GM18519 (cell line): ENCODE measurements around the gene LILRA6.
"Not testable (repeated sequence)": the region's sequence is repeated elsewhere in the genome, so short reads cannot be mapped to it uniquely, and the experiment has no call there.

Source experiments
- ATAC-seq: cut with Tn5 transposase; IDR thresholded peaks from one replicate; pipeline ENCODE4 v1.9.1; 2021; ENCODE audit warnings: mild to moderate bottlenecking, moderate library complexity; ENCODE audit not compliant: unreplicated experiment, low FRiP score

The LILRA6 gene

GRCh38 chr19:54268936-54269335 lies 26.3 kb upstream of the LILRA6 start:
- no peak for ATAC-seq

- ATAC-seq, result no peak
Measured at GRCh38 chr19:54266133-54266532, 23.5 kb upstream of the LILRA6 start.

- no peak for ATAC-seq
Measured at GRCh38 chr19:54262470-54262869, 19.9 kb upstream of the LILRA6 start.

- ATAC-seq, result no peak
Measured at GRCh38 chr19:54262066-54262465, 19.5 kb upstream of the LILRA6 start.

DNA sequence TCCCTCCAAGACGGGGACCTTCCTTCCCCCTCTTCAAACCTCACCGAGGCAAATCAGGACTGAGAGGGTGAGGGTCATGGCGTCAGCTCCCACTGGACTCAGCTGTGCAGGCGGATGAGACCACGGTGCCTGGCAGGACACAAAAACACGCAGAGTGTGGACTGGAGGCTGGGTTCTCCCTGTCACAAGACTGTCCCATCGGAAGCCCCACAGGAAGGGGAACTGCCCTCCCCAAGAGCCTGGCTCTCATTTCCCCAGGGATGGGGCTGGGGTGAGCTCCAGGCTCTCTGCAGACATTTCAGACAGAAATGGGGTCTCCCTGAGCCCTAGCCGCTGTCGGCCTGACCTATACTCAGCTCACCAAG lies 14.5 kb upstream of the LILRA6 start, which contains the start of gene LILRB5:
TSS of gene LILRB5 (minus strand) at position 158 of the 365 bp plus-strand sequence. CDS start at position 78, 80 bp downstream.
- ATAC-seq, result no peak

DNA sequence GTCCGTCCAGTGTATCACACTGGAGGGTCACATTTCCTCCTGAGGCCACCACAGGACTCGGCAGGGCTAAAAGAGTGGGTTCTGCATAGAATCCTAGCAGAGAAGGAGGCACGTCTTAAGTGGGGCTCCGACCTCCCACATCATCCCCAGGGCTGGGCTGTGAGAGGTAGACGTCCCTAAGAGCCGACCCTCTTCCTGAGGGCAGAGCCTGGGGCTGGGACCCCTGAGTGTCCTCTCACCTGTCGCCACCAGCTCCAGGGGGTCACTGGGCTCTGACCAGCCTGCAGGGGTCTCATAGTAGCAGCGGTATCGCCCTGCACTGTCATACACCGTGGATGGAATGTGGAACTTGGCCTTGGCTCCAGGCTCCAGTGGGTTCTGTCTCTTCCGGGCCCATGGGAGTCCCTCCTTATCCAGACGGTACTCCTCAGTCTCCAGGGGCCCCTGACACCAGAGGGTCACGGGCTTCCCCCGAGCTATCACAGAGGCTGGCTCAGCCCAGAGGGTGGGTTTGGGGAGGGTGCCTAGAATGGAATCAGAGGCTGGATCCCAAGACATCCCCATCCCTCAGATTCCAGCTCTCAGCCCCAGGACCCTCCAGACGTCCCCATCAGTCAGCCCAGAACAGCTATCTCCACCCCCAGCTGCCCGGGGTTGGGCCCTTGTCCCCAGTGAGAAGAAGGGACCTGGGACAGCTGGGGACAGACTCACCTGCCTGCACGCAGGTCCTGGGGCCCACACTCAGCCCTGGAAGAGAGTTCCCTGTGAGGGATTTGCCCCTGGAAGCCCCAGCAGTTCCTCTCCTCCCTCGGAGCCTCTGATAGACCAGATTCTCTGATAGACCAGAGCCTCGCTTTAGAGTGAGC lies 13.9 kb upstream of the LILRA6 start:
- no peak for ATAC-seq

DNA sequence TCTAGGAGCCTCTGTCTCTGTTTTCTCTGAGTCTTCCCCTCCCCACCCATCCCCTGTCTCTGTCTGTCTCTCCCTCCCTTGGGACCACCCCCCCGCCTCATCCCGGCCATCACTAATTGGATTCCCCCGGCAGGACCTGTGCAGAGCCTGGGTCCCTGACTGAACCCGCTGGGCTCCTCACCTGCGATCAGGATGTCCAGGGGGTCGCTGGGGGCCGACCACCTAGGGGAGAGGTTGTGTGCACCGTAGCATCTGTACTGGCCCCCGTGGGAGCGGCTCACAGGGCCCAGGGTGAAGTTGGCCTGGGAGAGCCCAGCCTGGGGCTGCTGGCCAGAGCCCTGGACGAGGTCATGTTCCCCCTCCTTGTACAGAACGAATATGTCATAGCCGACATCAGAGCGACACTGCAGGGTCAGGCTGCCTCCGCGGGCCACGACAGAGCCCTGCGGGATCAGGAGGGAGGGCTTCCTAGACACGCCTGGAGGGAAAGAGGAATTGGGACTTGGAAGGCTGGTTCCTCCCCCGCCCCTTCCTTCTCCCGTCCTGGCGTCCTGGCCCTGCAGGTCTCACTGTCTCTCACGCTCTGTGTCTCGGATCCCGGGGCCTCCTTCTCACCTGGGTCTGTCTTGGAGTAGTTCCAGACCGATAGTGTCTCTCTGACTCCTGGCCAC lies 12.7 kb upstream of the LILRA6 start:
- no peak for ATAC-seq

GRCh38 chr19:54254195-54254906 lies 11.8 kb upstream of the LILRA6 start:
- no peak for ATAC-seq

- no peak for ATAC-seq
Measured at GRCh38 chr19:54253331-54254194, 11.0 kb upstream of the LILRA6 start.

DNA sequence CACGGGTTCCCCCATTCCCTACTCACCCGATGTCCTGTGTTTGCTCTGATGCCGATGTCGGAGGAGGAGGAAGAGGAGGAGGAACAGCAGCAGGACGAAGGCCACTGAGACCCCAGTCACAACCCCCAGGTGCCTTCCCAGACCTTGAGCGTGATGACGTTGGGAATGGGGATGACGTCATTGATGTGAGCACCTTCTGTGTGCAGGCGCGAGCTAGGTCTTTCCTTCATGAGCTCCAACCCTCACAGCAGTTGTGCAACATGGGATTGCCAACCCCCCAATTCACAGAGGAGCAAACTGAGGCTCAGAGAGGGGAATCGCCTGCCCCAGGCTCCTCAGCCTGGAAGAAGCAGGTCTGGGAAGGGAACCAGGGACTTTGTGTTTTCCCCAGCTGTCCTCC lies 10.3 kb upstream of the LILRA6 start:
- no peak for ATAC-seq

- no peak for ATAC-seq
Measured at GRCh38 chr19:54252243-54252642, 9.7 kb upstream of the LILRA6 start.

- ATAC-seq, result no peak
Measured at GRCh38 chr19:54248016-54248601, 5.5 kb upstream of the LILRA6 start.

GRCh38 chr19:54247106-54247930 lies 4.7 kb upstream of the LILRA6 start:
- no peak for ATAC-seq

DNA sequence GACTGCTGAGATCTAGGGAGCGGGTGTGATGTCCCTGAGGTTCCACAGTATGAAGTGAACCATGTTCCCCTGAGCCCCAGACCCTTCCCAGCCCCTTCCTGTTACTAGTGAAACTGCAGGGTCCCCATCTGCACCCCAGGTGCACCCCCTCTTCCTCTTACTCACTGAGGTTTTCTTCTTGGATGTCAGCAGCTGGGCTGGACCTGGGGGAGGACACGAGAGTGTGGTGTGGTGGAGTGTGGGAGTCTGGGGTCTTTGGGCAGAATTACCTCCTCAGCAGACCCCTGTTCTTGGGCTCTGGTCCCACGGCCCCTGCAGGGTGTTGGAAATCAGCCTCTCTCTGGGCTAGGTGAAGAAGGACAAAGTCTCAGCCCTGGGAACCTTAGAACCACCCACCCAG lies 3.3 kb upstream of the LILRA6 start:
- ATAC-seq, result no peak

- not testable (repeated sequence) for ATAC-seq
Measured at GRCh38 chr19:54243809-54244208, 1.2 kb upstream of the LILRA6 start.

GRCh38 chr19:54242234-54242633 lies 356 bp downstream of the LILRA6 start:
- ATAC-seq, result not testable (repeated sequence)

GRCh38 chr19:54240372-54241336 lies 1.9 kb downstream of the LILRA6 start:
- ATAC-seq, result not testable (repeated sequence)
